GM23248 (cell line): ENCODE data around the gene PRKCE.

ENCODE experiments used
- EZH2 ChIP-seq: fragments of 200-600 bp; sonication (generic); IDR thresholded peaks from 2 replicates; pipeline ENCODE4 v1.6.1; 2018; ENCODE audit warnings: antibody characterized with exemption, mild to moderate bottlenecking; ENCODE audit not compliant: insufficient read depth, poor library complexity, severe bottlenecking
- EZH2phosphoT487 ChIP-seq: fragments of 200-600 bp; sonication (generic); IDR thresholded peaks from 2 replicates; pipeline ENCODE4 v1.6.1; 2018; ENCODE audit warnings: antibody characterized with exemption, moderate library complexity, mild to moderate bottlenecking, low read depth; ENCODE audit not compliant: insufficient read depth

- TF ChIP-seq EZH2 (no peak), EZH2phosphoT487 (no peak)
Observed at GRCh38 chr2:46023165-46023854, 371.8 kb downstream of the PRKCE start.
